ENCODE data around the gene RIPK4.

The RIPK4 gene

DNA sequence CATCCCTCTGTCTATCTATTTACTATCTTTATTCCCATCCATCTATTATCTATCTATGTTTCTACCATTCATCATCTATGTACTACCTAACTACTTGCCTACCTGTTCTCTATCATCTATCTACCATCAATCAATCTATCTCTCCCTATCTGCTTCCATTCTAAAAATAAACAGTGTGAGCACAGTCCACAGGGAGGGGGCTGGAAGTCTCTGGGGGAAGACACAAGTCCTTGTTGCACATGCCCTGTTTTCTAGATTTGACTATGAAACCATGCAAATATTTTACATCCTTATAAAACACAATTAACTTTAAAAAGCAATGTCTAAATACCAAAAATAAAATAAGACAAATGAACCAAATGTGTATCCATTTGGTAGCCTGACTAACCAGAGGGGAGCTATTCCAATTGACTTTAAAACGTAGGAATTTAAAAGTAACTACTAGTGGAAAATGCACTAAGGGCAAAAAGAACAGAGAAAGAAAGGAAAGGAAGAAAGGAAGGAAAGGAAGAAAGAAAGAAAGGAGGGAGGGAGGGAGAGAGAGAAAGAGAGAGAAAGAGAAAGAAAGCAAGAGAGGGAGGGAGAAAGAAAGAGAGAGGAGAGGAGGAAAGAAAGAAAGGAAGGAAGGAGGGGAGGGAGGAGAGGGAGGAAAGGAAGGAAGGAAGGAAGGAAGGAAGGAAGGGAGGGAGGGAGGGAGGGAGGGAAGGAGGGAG is 13.6 kb upstream of the RIPK4 start:
- DNase-seq, result no peak
- no peak overlapping the region for H3K27ac Mint-ChIP-seq

DNA sequence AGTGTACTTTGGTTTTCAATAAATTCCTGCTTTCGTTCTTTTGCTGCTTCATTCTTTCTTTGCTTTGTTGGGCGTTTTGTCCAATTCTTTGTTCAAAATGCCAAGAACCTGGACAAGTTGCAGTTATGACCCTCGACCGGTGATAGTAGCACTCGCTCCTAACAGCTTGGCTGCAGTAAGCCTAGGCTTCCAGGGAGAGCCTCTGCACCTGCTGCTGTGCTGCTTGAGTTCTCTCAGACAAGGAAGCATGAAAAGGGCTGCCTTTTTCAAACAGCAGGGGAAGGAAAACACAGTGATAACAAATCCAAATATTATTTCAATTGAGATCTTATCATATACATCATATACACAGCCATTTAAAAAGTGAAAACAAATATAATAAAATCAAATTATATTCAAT is 12.8 kb upstream of the RIPK4 start:
- Mint-ChIP-seq H3K27me3 (peaks cover 83% of the 10 kb centered on the region), H3K4me1 (ENCODE audit: low read depth) (peaks cover 15% of the 10 kb centered on the region), H3K27ac (no peak overlapping the region), H3K9me3 (no peaks in the 10 kb centered on the region), H3K4me3 (no peak overlapping the region), H3K36me3 (ENCODE audit: low read depth) (no peaks in the 10 kb centered on the region)
- no peak for DNase-seq

More for the DNA sequence above, 13.6 kb upstream of the RIPK4 start:
- H3K4me1 Mint-ChIP-seq (ENCODE audit: low read depth), result peaks cover 15% of the 10 kb centered on the region
- no peak overlapping the region for H3K4me3 Mint-ChIP-seq
- peaks cover 78% of the 10 kb centered on the region for H3K27me3 Mint-ChIP-seq
- no peaks in the 10 kb centered on the region for H3K9me3 Mint-ChIP-seq
- H3K36me3 Mint-ChIP-seq (ENCODE audit: low read depth), result no peaks in the 10 kb centered on the region

DNA sequence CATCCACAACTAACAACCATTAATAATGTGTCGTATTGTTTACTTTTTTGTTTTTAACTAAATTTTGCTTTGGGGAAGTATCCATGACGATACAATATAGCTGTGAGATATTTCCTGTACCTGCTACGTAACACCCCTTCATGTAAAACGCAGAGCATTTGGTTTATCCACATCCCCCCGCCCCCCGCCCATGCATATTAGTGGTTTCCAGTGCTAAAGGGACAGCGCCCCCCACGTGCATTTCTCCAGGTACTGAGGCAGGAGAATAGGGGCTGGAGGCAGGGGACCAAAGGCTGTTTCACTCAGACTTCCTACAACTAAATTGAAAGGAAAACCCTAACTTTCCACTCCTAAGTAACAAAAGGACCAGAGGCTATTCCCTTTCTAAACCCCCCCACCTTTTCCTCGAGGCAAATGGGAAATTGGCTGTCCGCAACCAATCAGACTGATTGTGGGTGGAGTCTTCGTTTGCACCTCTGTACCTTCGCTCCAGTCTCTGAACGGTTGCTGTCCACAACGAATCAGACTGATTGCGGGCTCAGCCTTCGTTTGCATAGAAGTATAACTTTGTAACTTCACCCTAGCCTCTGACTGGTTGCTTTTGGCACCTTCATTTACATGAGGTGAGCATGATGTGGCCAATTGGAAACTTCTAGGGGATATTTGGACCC is 12.2 kb upstream of the RIPK4 start:
- no peak for DNase-seq
- Mint-ChIP-seq H3K9me3 (no peaks in the 10 kb centered on the region), H3K36me3 (ENCODE audit: low read depth) (no peaks in the 10 kb centered on the region), H3K27me3 (peaks cover 85% of the 10 kb centered on the region), H3K27ac (no peak overlapping the region), H3K4me3 (no peak overlapping the region), H3K4me1 (ENCODE audit: low read depth) (peaks cover 15% of the 10 kb centered on the region)

DNA sequence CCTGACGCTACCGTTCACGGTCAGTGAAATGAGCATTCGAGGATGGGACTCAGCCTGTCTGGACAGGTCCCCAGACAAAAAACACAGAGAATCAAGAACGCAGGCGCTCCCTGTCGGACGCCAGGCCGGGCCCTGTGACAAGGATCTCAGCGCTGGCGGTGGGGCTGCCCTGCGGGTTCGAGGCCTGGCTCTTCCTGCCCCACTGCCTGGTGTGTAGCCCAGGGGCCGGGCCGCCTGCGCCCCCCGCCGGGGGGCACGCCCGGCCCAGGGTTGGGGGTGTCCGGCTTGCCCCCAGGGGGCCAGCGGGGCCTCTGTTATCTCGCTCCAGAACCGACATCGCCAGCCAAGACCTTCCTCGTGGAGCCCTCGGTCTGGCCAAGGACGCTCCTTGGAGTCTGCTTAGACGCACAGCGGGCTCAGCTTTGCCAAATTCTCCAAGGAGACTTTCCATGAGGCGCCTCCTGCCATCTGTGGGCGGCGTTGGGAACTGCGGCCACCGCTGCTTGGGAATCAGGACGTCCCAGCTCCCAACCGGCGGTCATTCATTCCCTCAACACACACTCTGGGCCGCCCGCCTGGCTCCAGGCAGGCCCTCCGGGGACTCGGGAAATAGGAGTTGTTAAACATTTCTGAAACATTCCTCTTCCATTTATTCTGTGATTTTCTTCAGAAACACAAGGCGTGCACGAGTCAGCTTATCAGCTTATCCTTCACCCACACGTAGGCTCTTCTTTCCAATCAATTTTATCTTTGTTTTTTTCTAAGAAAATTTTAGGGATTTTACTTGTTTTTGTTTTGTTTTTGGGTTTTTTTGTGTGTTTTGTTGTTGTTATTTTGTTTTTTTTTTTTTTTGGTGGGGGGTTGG is 11.3 kb upstream of the RIPK4 start:
- DNase-seq, result no peak
- Mint-ChIP-seq H3K9me3 (no peaks in the 10 kb centered on the region), H3K4me1 (ENCODE audit: low read depth) (peaks cover 7% of the 10 kb centered on the region)

DNA sequence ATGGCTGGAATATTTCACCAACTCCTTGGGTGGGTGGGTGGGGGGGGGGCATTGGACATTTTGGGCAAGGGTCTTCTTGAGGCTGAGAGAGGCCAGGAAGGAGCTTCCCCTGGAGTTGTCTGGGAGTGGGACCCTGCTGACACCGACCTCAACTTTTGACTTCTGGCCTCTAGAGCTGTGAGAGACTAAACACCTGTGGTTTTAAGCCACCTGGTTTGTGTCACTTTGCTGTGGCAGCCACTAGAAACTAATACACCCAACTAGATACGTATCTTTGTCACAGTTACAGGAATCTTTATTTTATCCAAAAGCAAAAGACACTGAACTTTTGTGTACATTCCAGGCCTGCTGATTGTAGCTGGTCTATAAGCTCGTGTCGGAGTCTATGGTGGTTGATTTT is 9.9 kb upstream of the RIPK4 start:
- H3K27me3 Mint-ChIP-seq, result peaks cover 84% of the 10 kb centered on the region
- peaks cover 7% of the 10 kb centered on the region for H3K4me1 Mint-ChIP-seq (ENCODE audit: low read depth)
- H3K4me3 Mint-ChIP-seq, result no peak overlapping the region
- no peak for DNase-seq
- H3K27ac Mint-ChIP-seq, result no peak overlapping the region
- no peaks in the 10 kb centered on the region for H3K36me3 Mint-ChIP-seq (ENCODE audit: low read depth)
- H3K9me3 Mint-ChIP-seq, result no peaks in the 10 kb centered on the region

More for the DNA sequence above, 11.3 kb upstream of the RIPK4 start:
- Mint-ChIP-seq H3K27me3 (peaks cover 83% of the 10 kb centered on the region), H3K4me3 (no peak overlapping the region), H3K27ac (no peak overlapping the region), H3K36me3 (ENCODE audit: low read depth) (no peaks in the 10 kb centered on the region)

DNA sequence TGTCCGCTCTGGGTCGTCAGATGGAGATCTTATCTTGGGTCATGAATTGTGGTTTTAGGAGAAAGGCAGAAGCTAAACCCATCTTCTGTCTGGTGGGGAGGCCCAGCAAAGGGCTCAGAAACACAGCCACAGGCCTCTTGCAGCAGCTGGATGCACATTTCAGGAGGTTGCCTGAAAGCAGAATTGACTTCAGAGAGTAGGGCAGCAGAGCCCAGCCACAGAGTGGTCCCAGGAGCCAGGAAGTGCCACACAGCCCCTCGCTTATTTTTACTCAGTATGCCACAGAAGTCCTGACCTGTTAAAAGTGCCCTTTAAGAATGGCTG is 8.3 kb upstream of the RIPK4 start:
- H3K27ac Mint-ChIP-seq, result no peak overlapping the region
- peaks cover 87% of the 10 kb centered on the region for H3K27me3 Mint-ChIP-seq
- H3K36me3 Mint-ChIP-seq (ENCODE audit: low read depth), result no peaks in the 10 kb centered on the region
- H3K4me3 Mint-ChIP-seq, result no peak overlapping the region
- no peaks in the 10 kb centered on the region for H3K9me3 Mint-ChIP-seq
- peaks cover 7% of the 10 kb centered on the region for H3K4me1 Mint-ChIP-seq (ENCODE audit: low read depth)
- DNase-seq, result no peak

DNA sequence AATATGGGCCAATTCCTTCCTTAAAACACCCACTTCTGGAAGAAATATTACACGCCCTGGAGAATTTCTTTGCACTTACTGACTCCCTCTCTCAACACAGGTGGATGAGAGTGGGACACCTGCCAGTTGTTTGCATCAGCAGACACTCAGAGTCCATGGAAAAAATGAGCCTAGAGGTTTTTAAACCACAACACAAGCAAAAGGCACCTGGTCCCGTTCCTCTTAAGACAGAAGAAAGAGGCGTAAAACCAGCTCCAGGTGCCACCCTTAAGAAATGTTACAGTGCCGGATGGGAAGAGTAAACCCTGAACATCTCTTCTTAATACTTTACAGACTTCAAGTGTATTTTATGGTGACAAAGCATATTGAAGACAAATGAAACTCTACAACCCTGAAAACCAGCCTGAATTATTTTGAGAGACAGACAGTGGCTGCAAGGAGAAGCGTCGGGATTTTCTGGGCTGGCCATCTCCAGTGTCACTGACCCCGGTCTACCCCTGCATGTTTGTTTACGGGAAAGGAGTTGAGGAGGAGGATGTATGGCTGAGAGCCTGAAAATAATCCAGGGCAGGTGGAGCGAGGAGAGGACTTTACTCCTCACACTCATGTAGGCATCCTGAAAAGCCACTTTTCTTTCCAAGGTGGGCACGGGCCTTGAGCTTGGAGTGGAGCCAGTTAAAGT is 7.8 kb upstream of the RIPK4 start:
- Mint-ChIP-seq H3K27me3 (peaks cover 89% of the 10 kb centered on the region), H3K27ac (no peak overlapping the region), H3K9me3 (no peaks in the 10 kb centered on the region), H3K4me1 (ENCODE audit: low read depth) (peaks cover 6% of the 10 kb centered on the region), H3K4me3 (no peak overlapping the region), H3K36me3 (ENCODE audit: low read depth) (no peaks in the 10 kb centered on the region)
- DNase-seq, result no peak

DNA sequence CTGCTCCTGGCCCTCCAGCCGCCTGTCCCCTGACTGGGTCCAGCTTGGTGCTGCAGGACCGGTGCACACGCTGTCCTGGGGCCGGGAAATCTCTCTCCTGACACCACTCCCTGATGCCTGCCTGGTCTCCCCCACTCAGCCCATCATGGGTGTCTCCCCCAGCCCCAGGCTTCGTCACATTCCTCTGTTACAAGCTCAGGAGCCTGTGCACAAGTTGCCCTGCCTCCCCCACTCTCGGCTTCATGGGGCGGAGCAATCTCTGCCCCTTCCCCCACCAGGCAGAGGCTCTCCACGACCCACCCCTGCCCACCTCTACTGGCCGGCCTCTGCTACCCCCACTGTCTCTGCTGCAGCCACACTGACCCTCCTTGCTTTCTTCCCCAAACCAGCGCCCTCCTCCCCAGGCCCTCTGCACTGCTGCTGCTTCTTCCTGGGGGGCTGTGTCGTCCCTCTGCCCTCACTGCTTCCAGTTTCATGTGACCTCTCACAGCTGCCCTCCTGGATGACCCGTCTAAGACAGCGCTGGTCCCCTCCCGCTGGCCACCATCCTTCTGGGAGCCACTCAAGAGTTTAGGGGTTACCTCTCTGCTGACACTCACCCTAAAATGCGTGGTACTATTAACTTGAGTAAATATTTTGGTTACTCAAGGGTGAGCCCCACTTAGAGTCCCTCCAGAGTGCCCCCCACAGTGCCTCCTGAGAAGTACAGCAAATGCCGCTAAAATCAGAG is 5.7 kb upstream of the RIPK4 start:
- H3K4me3 Mint-ChIP-seq, result no peak overlapping the region
- no peaks in the 10 kb centered on the region for H3K9me3 Mint-ChIP-seq
- no peak overlapping the region for H3K27ac Mint-ChIP-seq

DNA sequence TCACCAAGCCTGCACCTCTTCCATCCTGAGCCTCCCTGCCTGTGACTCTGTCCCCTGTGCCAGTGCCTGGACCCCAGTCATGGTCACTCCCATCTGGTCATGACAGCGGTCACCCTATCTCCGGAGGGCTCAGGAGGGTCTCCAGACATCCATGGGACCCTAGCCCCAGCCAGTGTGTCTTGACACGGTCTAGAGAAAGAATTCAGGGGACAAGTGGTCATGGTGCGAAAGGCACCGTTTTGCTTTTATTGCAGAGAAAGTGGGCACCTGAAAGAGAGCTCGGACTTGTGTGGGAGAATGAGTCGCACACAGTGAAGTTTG is 4.7 kb upstream of the RIPK4 start:
- no peak for DNase-seq
- Mint-ChIP-seq H3K4me3 (no peak overlapping the region), H3K27ac (no peak overlapping the region), H3K27me3 (peaks cover 89% of the 10 kb centered on the region), H3K36me3 (ENCODE audit: low read depth) (no peaks in the 10 kb centered on the region), H3K4me1 (ENCODE audit: low read depth) (peaks cover 22% of the 10 kb centered on the region), H3K9me3 (no peaks in the 10 kb centered on the region)

More for the DNA sequence above, 5.7 kb upstream of the RIPK4 start:
- Mint-ChIP-seq H3K36me3 (ENCODE audit: low read depth) (no peaks in the 10 kb centered on the region), H3K27me3 (peaks cover 92% of the 10 kb centered on the region), H3K4me1 (ENCODE audit: low read depth) (peaks cover 17% of the 10 kb centered on the region)
- no peak for DNase-seq

DNA sequence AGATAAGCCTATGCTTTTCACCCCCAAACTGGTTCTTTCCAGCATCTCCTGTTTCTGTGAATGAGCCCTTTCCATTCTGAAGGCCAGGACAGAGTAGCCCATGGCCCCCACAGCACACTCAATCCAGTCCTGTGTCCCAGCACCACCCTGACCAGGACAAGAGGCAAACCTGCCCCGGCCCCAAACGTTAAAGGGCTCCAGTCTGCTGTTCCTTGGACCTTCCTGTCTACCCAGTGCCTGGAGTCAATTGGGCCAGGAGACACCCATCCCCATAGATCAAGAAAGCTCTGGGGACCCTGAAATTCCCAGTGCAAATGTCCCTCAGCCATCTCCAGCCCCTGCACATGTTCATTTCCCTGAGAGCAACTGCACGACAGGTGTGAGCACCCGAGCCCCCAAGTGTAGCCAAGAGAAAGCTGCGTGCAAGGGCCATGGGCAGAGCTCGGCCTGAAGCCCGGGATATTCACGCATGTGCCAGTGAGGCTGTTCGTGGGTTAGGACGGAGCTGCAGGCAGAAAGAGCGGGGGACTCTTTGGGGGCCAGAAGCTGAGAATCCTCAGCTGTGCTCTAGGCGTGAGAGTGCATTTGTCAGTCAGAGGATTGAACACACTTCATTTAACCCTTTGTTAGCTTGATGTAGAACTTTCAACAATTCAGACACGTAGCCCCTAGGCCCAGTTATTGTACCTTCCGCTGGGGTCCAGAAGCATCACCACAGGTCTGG is 4.2 kb upstream of the RIPK4 start:
- no peak for DNase-seq
- H3K4me1 Mint-ChIP-seq (ENCODE audit: low read depth), result peaks cover 22% of the 10 kb centered on the region
- no peak overlapping the region for H3K27ac Mint-ChIP-seq
- no peak overlapping the region for H3K4me3 Mint-ChIP-seq
- H3K9me3 Mint-ChIP-seq, result no peaks in the 10 kb centered on the region
- H3K36me3 Mint-ChIP-seq (ENCODE audit: low read depth), result no peaks in the 10 kb centered on the region
- H3K27me3 Mint-ChIP-seq, result peaks cover 86% of the 10 kb centered on the region

DNA sequence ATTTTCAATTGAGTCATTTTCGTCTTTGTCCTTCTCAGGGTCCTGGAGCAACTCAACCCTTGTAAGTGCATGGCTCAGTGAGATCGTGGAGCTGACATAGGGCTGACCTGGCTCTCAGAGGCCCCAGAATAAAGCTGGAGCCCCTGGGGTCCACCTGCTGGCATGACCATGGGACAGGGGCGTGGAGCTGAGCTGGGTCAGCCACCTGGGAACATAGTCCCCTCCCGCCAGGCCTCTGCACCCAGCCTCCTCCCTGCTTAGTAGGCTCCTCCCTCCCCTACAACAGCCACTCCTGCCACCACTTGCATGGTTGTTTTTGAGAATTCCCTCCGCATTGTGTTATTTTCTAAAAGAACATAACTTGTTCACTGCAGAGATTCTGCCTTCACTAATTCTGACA is 3.1 kb upstream of the RIPK4 start:
- Mint-ChIP-seq H3K4me3 (no peak overlapping the region), H3K27ac (no peak overlapping the region), H3K4me1 (ENCODE audit: low read depth) (peaks cover 22% of the 10 kb centered on the region)

DNA sequence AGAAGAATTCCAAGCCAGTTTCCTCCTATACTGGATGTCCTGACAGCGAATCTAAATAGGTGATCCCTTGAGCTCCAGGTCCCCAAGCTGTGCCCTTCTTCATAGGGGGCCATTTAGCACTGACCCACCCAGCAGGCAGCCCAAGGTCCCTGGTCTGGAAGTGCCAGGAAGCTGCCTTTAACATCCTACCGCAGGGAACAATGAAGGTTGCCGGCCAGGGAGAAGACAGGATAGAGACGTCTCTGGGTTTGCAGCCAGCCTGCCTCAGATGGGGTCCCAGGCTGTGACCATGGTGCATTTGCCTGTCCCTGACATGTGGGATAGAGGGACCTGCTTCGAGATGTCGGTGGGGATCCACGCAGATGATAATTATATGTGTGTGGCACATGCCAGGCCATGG is 2.7 kb upstream of the RIPK4 start:
- Mint-ChIP-seq H3K4me1 (ENCODE audit: low read depth) (peaks cover 22% of the 10 kb centered on the region), H3K4me3 (no peak overlapping the region), H3K27ac (no peak overlapping the region), H3K36me3 (ENCODE audit: low read depth) (no peaks in the 10 kb centered on the region), H3K27me3 (peaks cover 85% of the 10 kb centered on the region), H3K9me3 (no peaks in the 10 kb centered on the region)
- no peak for DNase-seq

More for the DNA sequence above, 3.1 kb upstream of the RIPK4 start:
- H3K9me3 Mint-ChIP-seq, result no peaks in the 10 kb centered on the region
- no peaks in the 10 kb centered on the region for H3K36me3 Mint-ChIP-seq (ENCODE audit: low read depth)
- H3K27me3 Mint-ChIP-seq, result peaks cover 85% of the 10 kb centered on the region
- no peak for DNase-seq

DNA sequence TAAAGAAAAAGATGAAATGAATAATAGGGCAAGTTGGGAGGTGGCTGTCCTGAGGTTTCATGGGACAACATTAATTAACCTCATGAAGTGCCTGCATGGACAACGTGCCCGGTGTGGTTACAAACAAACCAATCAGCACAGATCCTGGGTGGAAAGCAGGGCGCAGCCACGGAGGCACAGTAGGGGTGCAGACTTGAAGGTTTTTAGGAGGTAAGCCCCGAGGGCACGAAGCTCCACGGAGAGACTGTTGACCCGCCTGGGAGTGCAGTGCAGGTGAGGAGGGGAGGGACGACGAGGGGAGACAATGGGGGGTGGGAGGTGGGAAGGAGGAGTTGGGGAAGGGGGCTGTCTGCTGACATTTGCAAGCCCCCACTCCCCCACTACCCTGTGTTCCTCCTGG is 2.3 kb upstream of the RIPK4 start:
- H3K27ac Mint-ChIP-seq, result no peak overlapping the region
- peak overlapping the region; percentile 75 for H3K4me3 Mint-ChIP-seq
- peaks cover 22% of the 10 kb centered on the region for H3K4me1 Mint-ChIP-seq (ENCODE audit: low read depth)
- peaks cover 86% of the 10 kb centered on the region for H3K27me3 Mint-ChIP-seq
- H3K36me3 Mint-ChIP-seq (ENCODE audit: low read depth), result no peaks in the 10 kb centered on the region
- DNase-seq, result no peak
- no peaks in the 10 kb centered on the region for H3K9me3 Mint-ChIP-seq

Data from activated T-cell treated with anti-CD3 and anti-CD28 coated beads, Interleukin-2, amount 50 U/mL, for 24 hours (primary cell).